Left ventricle myocardium inferior (tissue), 1 donor: ENCODE measurements around the gene NPC1. TPM values are rescaled to one million over a fixed set of nuclear protein-coding genes. Genes with fewer than 3 reads are reported as not detected.

Experiments used
- DNase-seq: peaks from one replicate; pipeline ENCODE4 v3.0.0-alpha.2; 2020
- H3K27ac ChIP-seq: fragments of 200-600 bp; replicated peaks from 2 replicates; pipeline ENCODE4 v1.8.0; 2021
- H3K27me3 ChIP-seq: fragments of 200-600 bp; 2 replicates; pipeline ENCODE4 v1.8.0; 2021; ENCODE audit warnings: low read depth
- H3K36me3 ChIP-seq: fragments of 200-600 bp; 2 replicates; pipeline ENCODE4 v1.8.0; 2021
- H3K4me1 ChIP-seq: fragments of 200-600 bp; 2 replicates; pipeline ENCODE4 v1.8.0; 2021
- H3K4me3 ChIP-seq: fragments of 200-600 bp; 2 replicates; pipeline ENCODE4 v1.8.0; 2021; ENCODE audit warnings: mild to moderate bottlenecking, moderate library complexity
- H3K9me3 ChIP-seq: fragments of 200-600 bp; replicated peaks from 2 replicates; pipeline ENCODE4 v1.8.0; 2021
- CTCF ChIP-seq: fragments of 200-600 bp; IDR thresholded peaks from 2 replicates; pipeline ENCODE4 v1.8.0; 2021; ENCODE audit warnings: antibody characterized with exemption, mild to moderate bottlenecking, borderline replicate concordance
- intact Hi-C: fragments of 100-400 bp; cut with micrococcal nuclease; formaldehyde crosslinking; loops from one replicate; pipeline ENCODE4 v1.11.0; 2022
- total RNA-seq: library from RNA; stranded (reverse); fragmentation: NEBNext Ultra II Directional; extraction: Animal tissue kit (Norgen Biotek cat#: 25700); gene quantifications from one replicate; pipeline ENCODE4 v1.2.1, GENCODE V29; 2021
- donor health status: DM: no; HTN: yes; CAD: no; lungs with severe emphysema.

NPC1 gene
- total RNA-seq, 1 donor from 2014 or later, result 10.3 TPM

DNA sequence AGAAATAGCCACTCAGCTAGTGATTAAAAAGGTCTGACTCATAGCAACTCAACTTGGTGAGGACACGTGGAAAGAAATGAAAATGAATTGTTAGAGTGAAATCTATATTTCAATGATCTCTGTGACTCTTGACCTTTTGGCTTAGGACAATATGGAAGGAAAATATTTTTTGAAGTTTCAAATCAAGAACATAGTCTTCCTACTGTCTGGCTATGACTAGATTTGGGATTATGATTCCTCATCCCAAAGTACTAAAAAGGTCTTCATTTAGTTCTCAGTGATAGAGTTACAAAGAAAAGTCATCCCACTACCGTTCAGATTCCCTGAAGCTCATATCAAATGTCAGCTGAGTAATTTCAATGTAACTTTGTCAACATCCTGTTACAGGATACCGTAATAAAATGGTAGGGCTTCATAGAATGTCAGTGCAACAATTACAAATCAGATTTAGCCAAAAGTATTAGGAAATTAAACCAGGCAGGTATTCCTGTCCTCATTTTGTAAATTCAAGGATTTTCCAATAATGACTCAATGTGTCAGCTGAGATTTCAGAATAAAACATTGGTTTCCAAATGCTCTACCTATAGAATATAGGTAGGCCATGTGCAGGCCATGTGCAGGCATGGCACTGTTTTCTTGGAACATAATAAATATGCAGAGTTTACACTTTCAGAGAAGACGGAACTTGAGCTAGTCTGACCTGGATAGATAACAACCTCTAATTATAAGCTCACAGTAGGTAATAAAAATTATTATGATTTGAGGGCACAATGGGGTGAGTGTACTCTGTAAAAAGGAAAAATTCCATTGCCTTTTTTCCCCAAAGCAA, 40.4 kb upstream of the NPC1 start:
- no peaks in the 10 kb centered on the region for H3K27me3 ChIP-seq
- H3K4me3 ChIP-seq, result no peak overlapping the region
- peak overlapping the region; percentile 2 for H3K27ac ChIP-seq
- no peak for TF ChIP-seq CTCF
- no peaks in the 10 kb centered on the region for H3K4me1 ChIP-seq
- no peak for DNase-seq
- H3K36me3 ChIP-seq, result peaks cover 8% of the 10 kb centered on the region
- no peaks in the 10 kb centered on the region for H3K9me3 ChIP-seq
- intact Hi-C loops, result no loop called here

- H3K4me1 ChIP-seq, result peaks cover 12% of the 10 kb centered on the region
- intact Hi-C loops, result loop anchor here (5.0 kb wide), 2 partner anchors 79 to 189 kb away; no protein-coding TSS in a partner anchor
- no peak overlapping the region for H3K27ac ChIP-seq
- no peak for DNase-seq
- no peaks in the 10 kb centered on the region for H3K9me3 ChIP-seq
- no peak overlapping the region for H3K4me3 ChIP-seq
- H3K36me3 ChIP-seq, result no peaks in the 10 kb centered on the region
- H3K27me3 ChIP-seq, result peaks cover 8% of the 10 kb centered on the region
- TF ChIP-seq CTCF, result no peak
These were observed 36.7 kb upstream of the NPC1 start for GRCh38 chr18:23623040-23623439.

GRCh38 chr18:23619388-23619881, 33.1 kb upstream of the NPC1 start:
- TF ChIP-seq CTCF, result peak; percentile 16
- Histone ChIP-seq H3K27ac (no peak overlapping the region), H3K27me3 (peaks cover 8% of the 10 kb centered on the region), H3K36me3 (no peaks in the 10 kb centered on the region), H3K4me3 (peak overlapping the region; percentile 67), H3K9me3 (no peaks in the 10 kb centered on the region), H3K4me1 (peaks cover 12% of the 10 kb centered on the region)
- intact Hi-C loops, result no loop called here
- peak; percentile 21 for DNase-seq

GRCh38 chr18:23618862-23619387, 32.6 kb upstream of the NPC1 start:
- Histone ChIP-seq H3K9me3 (no peaks in the 10 kb centered on the region), H3K27me3 (peaks cover 8% of the 10 kb centered on the region), H3K4me3 (peak overlapping the region; percentile 67), H3K27ac (no peak overlapping the region), H3K36me3 (no peaks in the 10 kb centered on the region), H3K4me1 (peaks cover 12% of the 10 kb centered on the region)
- no peak for DNase-seq
- intact Hi-C loops, result no loop called here
- no peak for TF ChIP-seq CTCF

DNA sequence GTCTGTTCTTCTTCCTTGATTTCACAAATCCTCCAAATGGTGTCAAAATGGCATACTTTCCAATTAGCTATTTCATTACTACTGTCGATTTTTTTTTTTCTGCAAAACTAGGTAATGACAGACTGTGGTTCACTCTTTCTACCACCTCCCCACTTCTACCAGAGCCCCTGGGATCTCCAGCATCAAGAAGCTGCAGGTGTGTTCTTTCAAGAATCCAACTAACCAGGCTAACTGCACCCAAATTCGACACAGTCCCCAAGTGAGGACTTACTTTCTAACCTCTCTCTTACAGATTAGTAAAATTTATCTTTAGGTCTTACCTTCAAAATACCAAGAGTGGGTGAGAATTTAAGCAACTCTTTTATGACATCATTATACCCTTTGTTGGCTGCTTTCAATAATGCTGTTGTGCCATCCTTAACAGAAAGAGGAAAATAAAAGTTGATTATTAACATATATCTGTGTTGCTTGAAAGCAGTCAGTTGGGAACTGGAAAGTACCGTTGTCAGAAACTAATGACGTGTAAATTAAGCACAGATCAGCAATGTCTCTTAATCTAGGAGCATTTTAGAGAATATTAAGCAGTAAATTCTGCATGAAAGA, 31.2 kb upstream of the NPC1 start:
- H3K27ac ChIP-seq, result no peak overlapping the region
- no peaks in the 10 kb centered on the region for H3K36me3 ChIP-seq
- H3K4me1 ChIP-seq, result peaks cover 12% of the 10 kb centered on the region
- H3K27me3 ChIP-seq, result peaks cover 8% of the 10 kb centered on the region
- intact Hi-C loops, result no loop called here
- TF ChIP-seq CTCF, result no peak
- no peak for DNase-seq
- H3K9me3 ChIP-seq, result no peaks in the 10 kb centered on the region
- H3K4me3 ChIP-seq, result no peak overlapping the region
